Naive B cell (primary cell): ENCODE results near the gene TENM4. TPM values are rescaled to one million over a fixed set of nuclear protein-coding genes. Genes with fewer than 3 reads are reported as not detected.
A peak's percentile ranks its signal among the peaks of the same experiment; 100 is the strongest.

ENCODE experiments used
- ATAC-seq, 2 donors: fragments of 150-1000 bp; cut with Tn5 transposase; 2 replicates each; pipeline ENCODE4 v1.10.0; 2021; ENCODE audit warnings: low read depth in 2 of 2, mild to moderate bottlenecking in 2 of 2, moderate library complexity in 2 of 2
- DNase-seq: peaks from one replicate; pipeline ENCODE4 v3.0.0; 2022
- H3K27ac Mint-ChIP-seq, 6 donors: one replicate each; pipeline ENCODE4 v1.8.0; 2020 to 2022; ENCODE audit warnings: mild to moderate bottlenecking in 6 of 6, mixed read lengths in 6 of 6, moderate library complexity in 5 of 6, inconsistent platforms in 2 of 6
- H3K27me3 Mint-ChIP-seq, 3 donors: one replicate each; pipeline ENCODE4 v1.8.0; 2021 to 2022; ENCODE audit warnings: mixed read lengths in 3 of 3, mild to moderate bottlenecking in 1 of 3
- H3K36me3 Mint-ChIP-seq, 2 donors: one replicate each; pipeline ENCODE4 v1.8.0; 2020 to 2022; ENCODE audit warnings: mixed read lengths in 2 of 2, inconsistent platforms in 1 of 2, mild to moderate bottlenecking in 1 of 2
- H3K4me1 Mint-ChIP-seq, 3 donors: one replicate each; pipeline ENCODE4 v1.8.0; 2020 to 2022; ENCODE audit warnings: mixed read lengths in 3 of 3, inconsistent platforms in 1 of 3, mild to moderate bottlenecking in 1 of 3, moderate library complexity in 1 of 3
- H3K4me3 Mint-ChIP-seq, 8 donors: one replicate each; pipeline ENCODE4 v1.8.0; 2020 to 2022; ENCODE audit warnings: mild to moderate bottlenecking in 8 of 8, mixed read lengths in 8 of 8, moderate library complexity in 8 of 8, inconsistent platforms in 2 of 8
- H3K9me3 Mint-ChIP-seq, 7 donors: one replicate each; pipeline ENCODE4 v1.8.0; 2020 to 2022; ENCODE audit warnings: mixed read lengths in 7 of 7, mild to moderate bottlenecking in 5 of 7, inconsistent platforms in 2 of 7, moderate library complexity in 1 of 7
- polyA plus RNA-seq, 6 donors: library from polyadenylated mRNA; unstranded; fragments of 300-500 nt; fragmentation: Illumina TruSeq; gene quantifications; one replicate each; pipeline ENCODE4 v1.2.3, GENCODE V29; 2021; ENCODE audit warnings: low read depth in 6 of 6

TENM4 gene
- polyA plus RNA-seq, 6 donors from 2014 or later, result 3.8 TPM; not detected in 5

- peaks cover 0 to 5% (median 2%) of the 10 kb centered on the region in 7 donors for H3K9me3 Mint-ChIP-seq
- no peak overlapping the region for H3K27ac Mint-ChIP-seq
- H3K4me3 Mint-ChIP-seq, result no peak overlapping the region
- no peaks in the 10 kb centered on the region for H3K36me3 Mint-ChIP-seq
- DNase-seq (no peak), ATAC-seq (no peak)
- no peaks in the 10 kb centered on the region for H3K27me3 Mint-ChIP-seq
- no peaks in the 10 kb centered on the region for H3K4me1 Mint-ChIP-seq
Measured at GRCh38 chr11:79186669-79187068, 254.2 kb downstream of the TENM4 start.

GRCh38 chr11:79185351-79185750 is 255.5 kb downstream of the TENM4 start:
- no peak overlapping the region for H3K4me3 Mint-ChIP-seq

GRCh38 chr11:79184285-79184684 is 256.5 kb downstream of the TENM4 start:
- Mint-ChIP-seq H3K4me3 (no peak overlapping the region), H3K27me3 (no peaks in the 10 kb centered on the region), H3K27ac (no peak overlapping the region), H3K9me3 (peaks cover 0 to 5% (median 2%) of the 10 kb centered on the region in 7 donors), H3K36me3 (no peaks in the 10 kb centered on the region), H3K4me1 (no peaks in the 10 kb centered on the region)
- DNase-seq (no peak), ATAC-seq (no peak)

More at GRCh38 chr11:79185351-79185750, 255.5 kb downstream of the TENM4 start:
- no peaks in the 10 kb centered on the region for H3K27me3 Mint-ChIP-seq
- H3K4me1 Mint-ChIP-seq, result no peaks in the 10 kb centered on the region
- no peaks in the 10 kb centered on the region for H3K36me3 Mint-ChIP-seq
- ATAC-seq (no peak), DNase-seq (no peak)
- H3K27ac Mint-ChIP-seq, result no peak overlapping the region
- peaks cover 0 to 5% (median 2%) of the 10 kb centered on the region in 7 donors for H3K9me3 Mint-ChIP-seq

GRCh38 chr11:79182794-79183193 is 258.0 kb downstream of the TENM4 start:
- no peaks in the 10 kb centered on the region for H3K36me3 Mint-ChIP-seq
- no peak overlapping the region for H3K27ac Mint-ChIP-seq
- peaks cover 0 to 4% (median 0%) of the 10 kb centered on the region in 7 donors for H3K9me3 Mint-ChIP-seq
- no peak overlapping the region for H3K4me3 Mint-ChIP-seq
- no peak for ATAC-seq
- DNase-seq, result no peak
- no peaks in the 10 kb centered on the region for H3K4me1 Mint-ChIP-seq
- H3K27me3 Mint-ChIP-seq, result peaks cover 3 to 8% (median 7%) of the 10 kb centered on the region in 3 donors

- Mint-ChIP-seq H3K4me1 (no peaks in the 10 kb centered on the region), H3K27me3 (peaks cover 11 to 17% (median 16%) of the 10 kb centered on the region in 3 donors), H3K36me3 (no peaks in the 10 kb centered on the region), H3K9me3 (peaks cover 0 to 3% (median 0%) of the 10 kb centered on the region in 7 donors), H3K27ac (no peak overlapping the region), H3K4me3 (no peak overlapping the region)
- DNase-seq (no peak), ATAC-seq (no peak)
Measured at GRCh38 chr11:79179087-79179486, 261.7 kb downstream of the TENM4 start.

GRCh38 chr11:79174045-79175008 is 266.5 kb downstream of the TENM4 start:
- Mint-ChIP-seq H3K36me3 (no peaks in the 10 kb centered on the region), H3K4me3 (no peak overlapping the region), H3K27me3 (peaks cover 11 to 20% (median 17%) of the 10 kb centered on the region in 3 donors), H3K4me1 (no peaks in the 10 kb centered on the region), H3K27ac (peak overlapping the region in 1 of 6 donors; percentile 8), H3K9me3 (peaks cover 0 to 2% (median 0%) of the 10 kb centered on the region in 7 donors)
- DNase-seq (no peak), ATAC-seq (no peak)

GRCh38 chr11:79173615-79174014 is 267.2 kb downstream of the TENM4 start:
- Mint-ChIP-seq H3K27ac (no peak overlapping the region), H3K9me3 (peaks cover 0 to 2% (median 0%) of the 10 kb centered on the region in 7 donors), H3K4me3 (no peak overlapping the region), H3K27me3 (peaks cover 11 to 20% (median 17%) of the 10 kb centered on the region in 3 donors), H3K4me1 (no peaks in the 10 kb centered on the region), H3K36me3 (no peaks in the 10 kb centered on the region)
- DNase-seq, result no peak
- no peak for ATAC-seq

GRCh38 chr11:79170321-79170720 is 270.5 kb downstream of the TENM4 start:
- H3K4me1 Mint-ChIP-seq, result no peaks in the 10 kb centered on the region
- no peak overlapping the region for H3K4me3 Mint-ChIP-seq
- H3K36me3 Mint-ChIP-seq, result no peaks in the 10 kb centered on the region
- ATAC-seq, result no peak
- H3K27ac Mint-ChIP-seq, result no peak overlapping the region
- DNase-seq, result no peak
- peaks cover 0 to 7% (median 6%) of the 10 kb centered on the region in 3 donors for H3K27me3 Mint-ChIP-seq
- H3K9me3 Mint-ChIP-seq, result no peaks in the 10 kb centered on the region

GRCh38 chr11:79168530-79169110 is 272.2 kb downstream of the TENM4 start:
- no peak overlapping the region for H3K27ac Mint-ChIP-seq
- no peaks in the 10 kb centered on the region for H3K36me3 Mint-ChIP-seq
- no peak overlapping the region for H3K4me3 Mint-ChIP-seq
- no peaks in the 10 kb centered on the region for H3K4me1 Mint-ChIP-seq
- no peaks in the 10 kb centered on the region for H3K9me3 Mint-ChIP-seq
- no peak for ATAC-seq
- peaks cover 0 to 7% (median 6%) of the 10 kb centered on the region in 3 donors for H3K27me3 Mint-ChIP-seq
- DNase-seq, result no peak

- Mint-ChIP-seq H3K4me3 (no peak overlapping the region), H3K27ac (peak overlapping the region in 1 of 6 donors; percentile 58)
Measured at GRCh38 chr11:79167510-79168188, 273.2 kb downstream of the TENM4 start.

GRCh38 chr11:79165908-79166307 is 274.9 kb downstream of the TENM4 start:
- DNase-seq (no peak), ATAC-seq (no peak)
- no peak overlapping the region for H3K4me3 Mint-ChIP-seq
- H3K9me3 Mint-ChIP-seq, result no peaks in the 10 kb centered on the region
- peaks cover 7 to 12% (median 7%) of the 10 kb centered on the region in 3 donors for H3K27me3 Mint-ChIP-seq
- no peaks in the 10 kb centered on the region for H3K4me1 Mint-ChIP-seq
- H3K27ac Mint-ChIP-seq, result no peak overlapping the region
- H3K36me3 Mint-ChIP-seq, result no peaks in the 10 kb centered on the region

More at GRCh38 chr11:79167510-79168188, 273.2 kb downstream of the TENM4 start:
- Mint-ChIP-seq H3K9me3 (no peaks in the 10 kb centered on the region), H3K36me3 (no peaks in the 10 kb centered on the region), H3K27me3 (peaks cover 0 to 7% (median 6%) of the 10 kb centered on the region in 3 donors), H3K4me1 (no peaks in the 10 kb centered on the region)
- no peak for ATAC-seq
- no peak for DNase-seq

GRCh38 chr11:79160791-79161403 is 279.9 kb downstream of the TENM4 start:
- no peak overlapping the region for H3K27ac Mint-ChIP-seq
- H3K9me3 Mint-ChIP-seq, result peaks cover 0 to 8% (median 0%) of the 10 kb centered on the region in 7 donors
- no peaks in the 10 kb centered on the region for H3K36me3 Mint-ChIP-seq
- H3K4me3 Mint-ChIP-seq, result no peak overlapping the region
- DNase-seq, result no peak
- no peak for ATAC-seq
- H3K4me1 Mint-ChIP-seq, result peaks cover 0 to 2% (median 0%) of the 10 kb centered on the region in 3 donors
- peaks cover 0 to 23% (median 7%) of the 10 kb centered on the region in 3 donors for H3K27me3 Mint-ChIP-seq
